DOHH2 (cell line): ENCODE results near the gene C19orf33.

Experiments
- CTCF ChIP-seq: fragments of 200-600 bp; sonication (generic); IDR thresholded peaks from one replicate; pipeline ENCODE4 v1.5.1; 2014; ENCODE audit warnings: antibody characterized with exemption, mild to moderate bottlenecking, low read depth, low read length; ENCODE audit not compliant: poor library complexity, severe bottlenecking
- EZH2phosphoT487 ChIP-seq: fragments of 200-600 bp; sonication (generic); IDR thresholded peaks from 2 replicates; pipeline ENCODE4 v1.6.1; 2017; ENCODE audit warnings: borderline replicate concordance, mild to moderate bottlenecking, antibody characterized with exemption, low read length, moderate library complexity, mixed read lengths

- no peak for TF ChIP-seq CTCF
- TF ChIP-seq EZH2phosphoT487 = no peak
Observed at GRCh38 chr19:38326591-38326990, 22.5 kb downstream of the C19orf33 start.
